Keratinocyte (primary cell): ENCODE results near the gene ATRAID.
"Not testable (repeated sequence)": the region's sequence is repeated elsewhere in the genome, so short reads cannot be mapped to it uniquely, and the experiment has no call there.

ENCODE experiments used
- EZH2 ChIP-seq: IDR thresholded peaks from one replicate; pipeline ENCODE4 v1.6.1; 2012; ENCODE audit warnings: inconsistent platforms, mild to moderate bottlenecking, low read length, moderate library complexity
- TF ChIP-seq, protein P1 (sequence below), 3 experiments: IDR thresholded peaks in 1 of 3; conservative IDR thresholded peaks in 1 of 3; optimal IDR thresholded peaks in 1 of 3; 2 replicates in 2 of 3; 3 replicates in 1 of 3; pipeline versions ENCODE3 to v1.5.1; 2011; ENCODE audit warnings: low read length in 3 of 3, mild to moderate bottlenecking in 3 of 3, moderate library complexity in 2 of 3, control low read depth in 1 of 3, inconsistent platforms in 1 of 3; ENCODE audit not compliant: insufficient read depth in 2 of 3; ENCODE audit errors: extremely low read depth in 1 of 3

DNA sequence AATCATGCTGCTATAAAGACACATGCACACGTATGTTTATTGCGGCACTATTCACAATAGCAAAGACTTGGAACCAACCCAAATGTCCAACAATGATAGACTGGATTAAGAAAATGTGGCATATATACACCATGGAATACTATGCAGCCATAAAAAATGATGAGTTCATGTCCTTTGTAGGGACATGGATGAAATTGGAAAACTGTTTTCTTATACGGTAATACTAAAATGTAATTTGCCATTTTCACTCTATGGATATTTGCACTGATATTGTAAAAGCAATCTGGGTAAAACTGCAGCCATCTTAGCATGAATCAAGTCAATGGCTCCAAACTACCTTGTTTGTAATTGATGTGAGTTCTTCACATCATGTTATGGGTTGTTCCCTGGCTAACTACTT is 16.0 kb upstream of the ATRAID start:
- TF ChIP-seq, protein P1, sequence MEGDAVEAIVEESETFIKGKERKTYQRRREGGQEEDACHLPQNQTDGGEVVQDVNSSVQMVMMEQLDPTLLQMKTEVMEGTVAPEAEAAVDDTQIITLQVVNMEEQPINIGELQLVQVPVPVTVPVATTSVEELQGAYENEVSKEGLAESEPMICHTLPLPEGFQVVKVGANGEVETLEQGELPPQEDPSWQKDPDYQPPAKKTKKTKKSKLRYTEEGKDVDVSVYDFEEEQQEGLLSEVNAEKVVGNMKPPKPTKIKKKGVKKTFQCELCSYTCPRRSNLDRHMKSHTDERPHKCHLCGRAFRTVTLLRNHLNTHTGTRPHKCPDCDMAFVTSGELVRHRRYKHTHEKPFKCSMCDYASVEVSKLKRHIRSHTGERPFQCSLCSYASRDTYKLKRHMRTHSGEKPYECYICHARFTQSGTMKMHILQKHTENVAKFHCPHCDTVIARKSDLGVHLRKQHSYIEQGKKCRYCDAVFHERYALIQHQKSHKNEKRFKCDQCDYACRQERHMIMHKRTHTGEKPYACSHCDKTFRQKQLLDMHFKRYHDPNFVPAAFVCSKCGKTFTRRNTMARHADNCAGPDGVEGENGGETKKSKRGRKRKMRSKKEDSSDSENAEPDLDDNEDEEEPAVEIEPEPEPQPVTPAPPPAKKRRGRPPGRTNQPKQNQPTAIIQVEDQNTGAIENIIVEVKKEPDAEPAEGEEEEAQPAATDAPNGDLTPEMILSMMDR (optimal IDR thresholded peaks at IDR 0.05 in 1 of 3, IDR thresholded peaks at IDR 0.05 in 1 of 3, conservative IDR thresholded peaks at IDR 0.05 in 1 of 3; ENCODE audit: extremely low read depth in 1 of 3, insufficient read depth in 2 of 3, low read length in 3 of 3): not testable (repeated sequence)
- not testable (repeated sequence) for TF ChIP-seq EZH2
